Fibroblast of lung (primary cell): ENCODE results near the gene MIX23. TPM values are rescaled to one million over a fixed set of nuclear protein-coding genes. Genes with fewer than 3 reads are reported as not detected.

Experiments
- DNase-seq, 2 donors: peaks; one replicate each; pipeline versions ENCODE4 v3.0.0 to v3.0.0-alpha.2; 2010; ENCODE audit warnings: low read depth in 2 of 2
- H2AFZ ChIP-seq: 2 replicates; pipeline ENCODE4 v1.5.1; 2012; ENCODE audit warnings: low read length, control low read depth, inconsistent platforms
- H3K27ac ChIP-seq: 2 replicates; pipeline ENCODE4 v1.5.1; 2011; ENCODE audit warnings: low read length, control low read depth; ENCODE audit not compliant: insufficient read depth
- H3K27me3 ChIP-seq: 2 replicates; pipeline ENCODE4 v1.5.1; 2011; ENCODE audit warnings: mild to moderate bottlenecking, low read length; ENCODE audit not compliant: control insufficient read depth, insufficient read depth
- H3K36me3 ChIP-seq: 2 replicates; pipeline ENCODE4 v1.5.1; 2011; ENCODE audit warnings: low read length; ENCODE audit not compliant: control insufficient read depth, insufficient read depth
- H3K4me1 ChIP-seq: 2 replicates; pipeline ENCODE4 v1.5.1; 2011; ENCODE audit warnings: low read length; ENCODE audit not compliant: control insufficient read depth, insufficient read depth; ENCODE audit errors: extremely low read depth
- H3K4me2 ChIP-seq: 2 replicates; pipeline ENCODE4 v1.5.1; 2011; ENCODE audit warnings: low read length, control low read depth; ENCODE audit not compliant: insufficient read depth; ENCODE audit errors: extremely low read depth
- H3K4me3 ChIP-seq, 4 experiments: fragments of 200-600 bp in 1 of 4; sonication (generic) in 1 of 4; replicated peaks in 1 of 4; 2 replicates each; pipeline ENCODE4 v1.5.1; 2011 to 2016; ENCODE audit warnings: low read length in 4 of 4, low read depth in 3 of 4, mild to moderate bottlenecking in 3 of 4, control low read depth in 2 of 4, inconsistent platforms in 1 of 4, mixed read lengths in 1 of 4; ENCODE audit not compliant: insufficient read depth in 1 of 4; ENCODE audit errors: control extremely low read depth in 1 of 4
- H3K79me2 ChIP-seq: 2 replicates; pipeline ENCODE4 v1.5.1; 2012; ENCODE audit warnings: mild to moderate bottlenecking, low read length, inconsistent platforms; ENCODE audit not compliant: control insufficient read depth, insufficient read depth
- H3K9ac ChIP-seq: 2 replicates; pipeline ENCODE4 v1.5.1; 2011; ENCODE audit warnings: mild to moderate bottlenecking, low read length, control low read depth; ENCODE audit not compliant: insufficient read depth
- H3K9me3 ChIP-seq: 2 replicates; pipeline ENCODE4 v1.5.1; 2012; ENCODE audit warnings: low read depth, low read length; ENCODE audit not compliant: control insufficient read depth, insufficient read depth
- H4K20me1 ChIP-seq: 2 replicates; pipeline ENCODE4 v1.5.1; 2011; ENCODE audit warnings: low read length; ENCODE audit not compliant: control insufficient read depth, insufficient read depth; ENCODE audit errors: extremely low read depth
- EZH2 ChIP-seq: IDR thresholded peaks from 2 replicates; pipeline ENCODE4 v1.5.1; 2012; ENCODE audit warnings: low read length, control low read depth, mild to moderate bottlenecking; ENCODE audit errors: missing control alignments
- polyA plus RNA-seq, 2 donors: library from polyadenylated mRNA; depleted of rRNA in 1 of 2; stranded (reverse) in 1 of 2; unstranded in 1 of 2; fragments of >200 nt; gene quantifications; 2 replicates each; pipeline ENCODE4 v1.2.1, GENCODE V29; 2011 to 2012; ENCODE audit warnings: missing spikeins in 1 of 2
- total RNA-seq: library from RNA; depleted of rRNA; stranded (reverse); fragments of >200 nt; gene quantifications from 2 replicates; pipeline ENCODE4 v1.2.1, GENCODE V29; 2014
- TF ChIP-seq, protein P1 (sequence below), 2 donors: IDR thresholded peaks in 1 of 2; conservative IDR thresholded peaks in 1 of 2; 1 replicate in 1 of 2; 2 replicates in 1 of 2; pipeline ENCODE4 v1.5.1; 2011 to 2012; ENCODE audit warnings: low read length in 2 of 2, control low read depth in 1 of 2, inconsistent platforms in 1 of 2, low read depth in 1 of 2, mild to moderate bottlenecking in 1 of 2

The MIX23 gene
- total and polyA plus RNA-seq, 2 donors (not counting 1 experiment from before 2014, with no cell fraction given): 22.3 to 30.9 TPM

DNA sequence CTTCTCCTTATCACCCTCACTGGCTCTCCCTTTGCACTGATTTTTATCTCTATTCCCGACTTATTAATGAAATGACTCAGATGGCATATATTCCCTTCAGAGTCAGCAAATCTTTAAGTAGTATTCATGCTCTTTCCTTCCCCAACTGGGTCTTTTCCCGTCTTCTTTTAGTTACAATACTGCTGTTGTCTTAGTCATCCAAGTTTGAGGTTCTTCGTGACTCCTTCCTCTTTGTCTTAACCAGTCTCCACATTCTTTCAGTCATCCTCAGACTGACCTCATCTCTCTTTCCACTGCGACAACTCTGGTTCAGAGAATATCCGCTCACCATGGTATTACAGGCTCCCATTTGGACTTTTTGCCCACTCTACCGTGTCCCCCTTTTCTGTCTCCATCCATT is 20.5 kb upstream of the MIX23 start:
- Histone ChIP-seq H3K9ac (no peak overlapping the region), H3K27me3 (no peaks in the 10 kb centered on the region), H3K79me2 (no peaks in the 10 kb centered on the region), H3K27ac (no peak overlapping the region), H3K4me2 (no peak overlapping the region), H3K36me3 (no peaks in the 10 kb centered on the region), H3K4me3 (no peak overlapping the region), H4K20me1 (no peaks in the 10 kb centered on the region), H2AFZ (no peak overlapping the region), H3K4me1 (no peaks in the 10 kb centered on the region), H3K9me3 (no peaks in the 10 kb centered on the region)
- TF ChIP-seq EZH2: no peak
- TF ChIP-seq, protein P1, sequence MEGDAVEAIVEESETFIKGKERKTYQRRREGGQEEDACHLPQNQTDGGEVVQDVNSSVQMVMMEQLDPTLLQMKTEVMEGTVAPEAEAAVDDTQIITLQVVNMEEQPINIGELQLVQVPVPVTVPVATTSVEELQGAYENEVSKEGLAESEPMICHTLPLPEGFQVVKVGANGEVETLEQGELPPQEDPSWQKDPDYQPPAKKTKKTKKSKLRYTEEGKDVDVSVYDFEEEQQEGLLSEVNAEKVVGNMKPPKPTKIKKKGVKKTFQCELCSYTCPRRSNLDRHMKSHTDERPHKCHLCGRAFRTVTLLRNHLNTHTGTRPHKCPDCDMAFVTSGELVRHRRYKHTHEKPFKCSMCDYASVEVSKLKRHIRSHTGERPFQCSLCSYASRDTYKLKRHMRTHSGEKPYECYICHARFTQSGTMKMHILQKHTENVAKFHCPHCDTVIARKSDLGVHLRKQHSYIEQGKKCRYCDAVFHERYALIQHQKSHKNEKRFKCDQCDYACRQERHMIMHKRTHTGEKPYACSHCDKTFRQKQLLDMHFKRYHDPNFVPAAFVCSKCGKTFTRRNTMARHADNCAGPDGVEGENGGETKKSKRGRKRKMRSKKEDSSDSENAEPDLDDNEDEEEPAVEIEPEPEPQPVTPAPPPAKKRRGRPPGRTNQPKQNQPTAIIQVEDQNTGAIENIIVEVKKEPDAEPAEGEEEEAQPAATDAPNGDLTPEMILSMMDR (conservative IDR thresholded peaks at IDR 0.05 in 1 of 2, IDR thresholded peaks at IDR 0.05 in 1 of 2; ENCODE audit: low read depth in 1 of 2, low read length in 2 of 2): no peak
- peak in 1 of 2 donors; percentile 93 for DNase-seq

DNA sequence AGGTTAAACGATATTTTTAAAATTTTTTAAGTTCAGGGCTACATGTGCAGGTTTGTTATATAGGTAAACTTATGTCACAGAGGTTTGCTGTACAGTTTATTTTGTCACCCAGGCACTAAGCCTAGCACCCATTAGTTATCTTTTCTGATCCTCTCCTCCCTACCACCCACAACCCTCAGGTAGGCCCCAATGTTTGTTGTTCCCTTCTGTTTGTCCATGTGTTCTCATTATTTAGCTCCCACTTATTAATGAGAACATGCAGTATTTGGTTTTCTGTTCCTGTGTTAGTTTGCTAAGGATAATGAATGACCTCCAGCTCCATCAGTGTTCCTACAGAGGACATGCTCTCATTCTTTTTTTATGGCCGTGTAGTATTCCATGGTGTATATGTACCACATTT is 15.9 kb upstream of the MIX23 start:
- Histone ChIP-seq H3K9me3 (no peaks in the 10 kb centered on the region), H3K4me1 (no peaks in the 10 kb centered on the region), H4K20me1 (no peaks in the 10 kb centered on the region), H3K9ac (no peak overlapping the region), H2AFZ (no peak overlapping the region), H3K27ac (no peak overlapping the region), H3K4me2 (no peak overlapping the region), H3K36me3 (no peaks in the 10 kb centered on the region), H3K4me3 (no peak overlapping the region), H3K79me2 (no peaks in the 10 kb centered on the region), H3K27me3 (no peaks in the 10 kb centered on the region)
- TF ChIP-seq EZH2: no peak
- TF ChIP-seq, protein P1 (conservative IDR thresholded peaks at IDR 0.05 in 1 of 2, IDR thresholded peaks at IDR 0.05 in 1 of 2; ENCODE audit: low read depth in 1 of 2, low read length in 2 of 2): no peak
- DNase-seq: no peak

DNA sequence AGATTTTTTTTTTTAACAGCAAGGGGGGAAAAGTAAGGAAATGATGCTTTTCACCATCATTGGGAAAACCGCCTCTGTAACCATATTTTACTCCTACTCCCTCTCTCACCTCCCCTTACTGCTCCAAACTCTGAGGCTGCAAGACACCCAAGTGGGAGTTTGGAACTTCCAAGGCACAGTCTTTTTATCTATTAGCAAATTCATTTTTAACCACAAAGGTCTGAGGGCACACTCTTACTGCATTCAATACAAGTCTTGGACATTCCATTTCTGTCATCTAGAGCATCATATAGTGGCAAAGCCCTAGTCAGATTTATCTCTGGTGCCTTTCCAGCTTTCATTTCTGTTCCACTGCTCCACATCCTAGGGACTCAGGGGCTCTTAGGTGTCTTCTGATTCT is 14.2 kb upstream of the MIX23 start:
- H2AFZ ChIP-seq: no peak overlapping the region
- peak in 1 of 2 donors; percentile 57 for DNase-seq
- no peaks in the 10 kb centered on the region for H4K20me1 ChIP-seq
- TF ChIP-seq, protein P1 (conservative IDR thresholded peaks at IDR 0.05 in 1 of 2, IDR thresholded peaks at IDR 0.05 in 1 of 2; ENCODE audit: low read depth in 1 of 2, low read length in 2 of 2): no peak
- TF ChIP-seq EZH2: no peak
- no peaks in the 10 kb centered on the region for H3K79me2 ChIP-seq
- no peaks in the 10 kb centered on the region for H3K27me3 ChIP-seq
- H3K4me3 ChIP-seq: no peak overlapping the region
- no peaks in the 10 kb centered on the region for H3K36me3 ChIP-seq
- no peaks in the 10 kb centered on the region for H3K9me3 ChIP-seq
- H3K4me1 ChIP-seq: no peaks in the 10 kb centered on the region
- no peak overlapping the region for H3K9ac ChIP-seq
- H3K4me2 ChIP-seq: no peak overlapping the region
- H3K27ac ChIP-seq: no peak overlapping the region
